Medulla oblongata (tissue), 1 donor: ENCODE measurements around the gene ADAM19.

ENCODE experiments used
- DNase-seq: peaks from one replicate; pipeline ENCODE4 v3.0.0-alpha.2; 2015; ENCODE audit errors: extremely low spot score

The ADAM19 gene

GRCh38 chr5:157516626-157517325 lies 58.8 kb downstream of the ADAM19 start:
- DNase-seq: no peak

- no peak for DNase-seq
These were observed 59.6 kb downstream of the ADAM19 start for GRCh38 chr5:157516006-157516405.

GRCh38 chr5:157514974-157515373 lies 60.6 kb downstream of the ADAM19 start:
- DNase-seq: no peak

GRCh38 chr5:157513182-157513581 lies 62.4 kb downstream of the ADAM19 start:
- no peak for DNase-seq

GRCh38 chr5:157511651-157512644 lies 63.6 kb downstream of the ADAM19 start:
- peak; percentile 78 for DNase-seq

- DNase-seq: no peak
These were observed 64.9 kb downstream of the ADAM19 start for GRCh38 chr5:157510682-157511081.

- no peak for DNase-seq
These were observed 66.0 kb downstream of the ADAM19 start for GRCh38 chr5:157509587-157509986.

GRCh38 chr5:157509093-157509492 lies 66.5 kb downstream of the ADAM19 start:
- DNase-seq: no peak

GRCh38 chr5:157506981-157507780 lies 68.4 kb downstream of the ADAM19 start:
- no peak for DNase-seq

GRCh38 chr5:157506066-157506590 lies 69.4 kb downstream of the ADAM19 start:
- no peak for DNase-seq

GRCh38 chr5:157505496-157505895 lies 70.1 kb downstream of the ADAM19 start:
- DNase-seq: no peak

- no peak for DNase-seq
These were observed 71.5 kb downstream of the ADAM19 start for GRCh38 chr5:157504053-157504452.

- DNase-seq: peak; percentile 80
These were observed 73.4 kb downstream of the ADAM19 start for GRCh38 chr5:157502143-157502647.

GRCh38 chr5:157497875-157498611 lies 77.5 kb downstream of the ADAM19 start:
- DNase-seq: no peak

- DNase-seq: no peak
These were observed 78.7 kb downstream of the ADAM19 start for GRCh38 chr5:157496864-157497263.

GRCh38 chr5:157494178-157494832 lies 81.3 kb downstream of the ADAM19 start:
- DNase-seq: no peak

- no peak for DNase-seq
These were observed 82.7 kb downstream of the ADAM19 start for GRCh38 chr5:157492886-157493285.

- no peak for DNase-seq
These were observed 84.0 kb downstream of the ADAM19 start for GRCh38 chr5:157491471-157491995.

- no peak for DNase-seq
These were observed 88.2 kb downstream of the ADAM19 start for GRCh38 chr5:157487358-157487757.

- DNase-seq: no peak
These were observed 88.7 kb downstream of the ADAM19 start for GRCh38 chr5:157486861-157487260.
